Measurements from ENCODE around the gene CALHM4.

DNA sequence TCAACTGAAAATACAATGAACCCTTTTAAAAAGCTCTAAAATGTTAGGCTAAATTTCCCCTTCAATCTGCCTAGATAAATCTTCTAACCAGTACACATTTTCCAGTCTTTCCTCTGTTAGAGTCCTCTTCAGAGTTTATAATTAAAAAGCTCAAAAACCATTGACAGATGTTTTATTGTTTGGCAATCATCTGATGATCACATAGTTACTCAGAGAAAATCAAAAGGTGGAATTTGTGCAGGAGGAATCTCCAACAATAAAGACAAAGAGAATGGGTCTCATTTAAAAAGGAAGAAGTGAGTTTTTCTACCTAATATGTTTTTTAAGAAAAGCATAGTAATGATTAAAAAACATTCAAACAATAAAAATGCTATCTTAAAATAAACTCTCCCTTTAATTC, 11.1 kb upstream of the CALHM4 start:
- TF ChIP-seq, protein P1, sequence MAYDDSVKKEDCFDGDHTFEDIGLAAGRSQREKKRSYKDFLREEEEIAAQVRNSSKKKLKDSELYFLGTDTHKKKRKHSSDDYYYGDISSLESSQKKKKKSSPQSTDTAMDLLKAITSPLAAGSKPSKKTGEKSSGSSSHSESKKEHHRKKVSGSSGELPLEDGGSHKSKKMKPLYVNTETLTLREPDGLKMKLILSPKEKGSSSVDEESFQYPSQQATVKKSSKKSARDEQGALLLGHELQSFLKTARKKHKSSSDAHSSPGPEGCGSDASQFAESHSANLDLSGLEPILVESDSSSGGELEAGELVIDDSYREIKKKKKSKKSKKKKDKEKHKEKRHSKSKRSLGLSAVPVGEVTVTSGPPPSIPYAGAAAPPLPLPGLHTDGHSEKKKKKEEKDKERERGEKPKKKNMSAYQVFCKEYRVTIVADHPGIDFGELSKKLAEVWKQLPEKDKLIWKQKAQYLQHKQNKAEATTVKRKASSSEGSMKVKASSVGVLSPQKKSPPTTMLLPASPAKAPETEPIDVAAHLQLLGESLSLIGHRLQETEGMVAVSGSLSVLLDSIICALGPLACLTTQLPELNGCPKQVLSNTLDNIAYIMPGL (CRISPR knock-in tag; IDR thresholded peaks at IDR 0.05; ENCODE audit: borderline replicate concordance) = no peak
- TF ChIP-seq MAFK (IDR thresholded peaks at IDR 0.05; ENCODE audit: partially characterized antibody) = no peak
- TF ChIP-seq, protein P2, sequence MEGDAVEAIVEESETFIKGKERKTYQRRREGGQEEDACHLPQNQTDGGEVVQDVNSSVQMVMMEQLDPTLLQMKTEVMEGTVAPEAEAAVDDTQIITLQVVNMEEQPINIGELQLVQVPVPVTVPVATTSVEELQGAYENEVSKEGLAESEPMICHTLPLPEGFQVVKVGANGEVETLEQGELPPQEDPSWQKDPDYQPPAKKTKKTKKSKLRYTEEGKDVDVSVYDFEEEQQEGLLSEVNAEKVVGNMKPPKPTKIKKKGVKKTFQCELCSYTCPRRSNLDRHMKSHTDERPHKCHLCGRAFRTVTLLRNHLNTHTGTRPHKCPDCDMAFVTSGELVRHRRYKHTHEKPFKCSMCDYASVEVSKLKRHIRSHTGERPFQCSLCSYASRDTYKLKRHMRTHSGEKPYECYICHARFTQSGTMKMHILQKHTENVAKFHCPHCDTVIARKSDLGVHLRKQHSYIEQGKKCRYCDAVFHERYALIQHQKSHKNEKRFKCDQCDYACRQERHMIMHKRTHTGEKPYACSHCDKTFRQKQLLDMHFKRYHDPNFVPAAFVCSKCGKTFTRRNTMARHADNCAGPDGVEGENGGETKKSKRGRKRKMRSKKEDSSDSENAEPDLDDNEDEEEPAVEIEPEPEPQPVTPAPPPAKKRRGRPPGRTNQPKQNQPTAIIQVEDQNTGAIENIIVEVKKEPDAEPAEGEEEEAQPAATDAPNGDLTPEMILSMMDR (IDR thresholded peaks at IDR 0.05) = no peak
- TF ChIP-seq EP300 (IDR thresholded peaks at IDR 0.05) = no peak
- no peak for TF ChIP-seq NR3C1 (IDR thresholded peaks at IDR 0.05)
